Measurements from ENCODE around the gene ROBO1. TPM values are rescaled to one million over a fixed set of nuclear protein-coding genes. Genes with fewer than 3 reads are reported as not detected.

The ROBO1 gene
- total RNA-seq, 2 experiments from 2014 or later = 8.6 to 9.0 TPM

DNA sequence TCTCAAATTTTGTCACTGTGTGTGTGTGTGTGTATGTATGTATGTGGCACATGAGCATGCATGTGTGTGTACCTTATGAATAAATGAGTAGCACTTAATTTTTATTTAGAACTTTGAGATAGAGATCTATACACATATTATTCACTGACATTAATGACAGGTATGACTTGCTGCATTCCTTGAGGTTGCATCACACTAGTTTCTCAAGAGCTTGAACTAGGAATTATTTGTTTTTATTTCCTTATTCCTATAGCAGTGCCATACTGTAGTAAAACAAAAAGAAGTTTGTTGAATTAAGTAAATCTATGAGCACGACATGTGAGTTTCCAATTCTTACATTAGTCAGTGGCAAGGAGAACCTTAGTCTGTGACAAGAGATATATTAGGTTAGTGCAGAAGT is 943.9 kb downstream of the ROBO1 start:
- no peak for DNase-seq
- POLR2A ChIA-PET = no interaction called here
- H3K27ac Mint-ChIP-seq = no peak overlapping the region
- no peak overlapping the region for H3K4me3 Mint-ChIP-seq
- intact Hi-C loops (cut with micrococcal nuclease) = no loop called here
- TF ChIP-seq, protein P1, sequence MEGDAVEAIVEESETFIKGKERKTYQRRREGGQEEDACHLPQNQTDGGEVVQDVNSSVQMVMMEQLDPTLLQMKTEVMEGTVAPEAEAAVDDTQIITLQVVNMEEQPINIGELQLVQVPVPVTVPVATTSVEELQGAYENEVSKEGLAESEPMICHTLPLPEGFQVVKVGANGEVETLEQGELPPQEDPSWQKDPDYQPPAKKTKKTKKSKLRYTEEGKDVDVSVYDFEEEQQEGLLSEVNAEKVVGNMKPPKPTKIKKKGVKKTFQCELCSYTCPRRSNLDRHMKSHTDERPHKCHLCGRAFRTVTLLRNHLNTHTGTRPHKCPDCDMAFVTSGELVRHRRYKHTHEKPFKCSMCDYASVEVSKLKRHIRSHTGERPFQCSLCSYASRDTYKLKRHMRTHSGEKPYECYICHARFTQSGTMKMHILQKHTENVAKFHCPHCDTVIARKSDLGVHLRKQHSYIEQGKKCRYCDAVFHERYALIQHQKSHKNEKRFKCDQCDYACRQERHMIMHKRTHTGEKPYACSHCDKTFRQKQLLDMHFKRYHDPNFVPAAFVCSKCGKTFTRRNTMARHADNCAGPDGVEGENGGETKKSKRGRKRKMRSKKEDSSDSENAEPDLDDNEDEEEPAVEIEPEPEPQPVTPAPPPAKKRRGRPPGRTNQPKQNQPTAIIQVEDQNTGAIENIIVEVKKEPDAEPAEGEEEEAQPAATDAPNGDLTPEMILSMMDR (IDR thresholded peaks at IDR 0.05) = no peak
- H3K27me3 Mint-ChIP-seq = no peaks in the 10 kb centered on the region
- CTCF ChIA-PET = no interaction called here
- H3K4me1 Mint-ChIP-seq (ENCODE audit: low read depth) = no peaks in the 10 kb centered on the region
- H3K9me3 Mint-ChIP-seq = peaks cover 3% of the 10 kb centered on the region
- ATAC-seq = no peak
- H3K36me3 Mint-ChIP-seq (ENCODE audit: low read depth) = no peaks in the 10 kb centered on the region

DNA sequence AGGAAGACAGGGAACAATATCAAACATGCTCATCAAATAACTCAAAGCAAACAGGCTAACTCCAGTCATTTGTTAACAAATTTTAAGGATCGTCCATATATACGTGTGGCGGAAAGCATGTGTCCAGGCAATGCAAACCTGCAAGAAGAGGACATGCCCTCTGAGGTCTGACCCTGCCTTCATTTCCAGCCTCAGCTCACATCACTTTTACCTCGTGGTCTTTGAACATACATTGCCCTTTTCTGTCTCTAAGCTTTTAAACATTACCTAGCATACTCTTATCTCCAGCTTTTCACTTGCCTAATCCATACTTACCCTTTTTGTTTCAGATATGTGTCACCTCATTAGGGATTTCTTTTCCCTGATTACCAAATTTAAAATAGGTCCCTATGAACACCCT is 944.4 kb downstream of the ROBO1 start:
- CTCF ChIA-PET = no interaction called here
- DNase-seq (no peak), ATAC-seq (no peak)
- intact Hi-C loops (cut with micrococcal nuclease) = no loop called here
- TF ChIP-seq, protein P1 (IDR thresholded peaks at IDR 0.05) = no peak
- H3K4me3 Mint-ChIP-seq = no peak overlapping the region
- no peaks in the 10 kb centered on the region for H3K4me1 Mint-ChIP-seq (ENCODE audit: low read depth)
- H3K9me3 Mint-ChIP-seq = peaks cover 3% of the 10 kb centered on the region
- H3K27ac Mint-ChIP-seq = no peak overlapping the region
- no peaks in the 10 kb centered on the region for H3K27me3 Mint-ChIP-seq
- H3K36me3 Mint-ChIP-seq (ENCODE audit: low read depth) = no peaks in the 10 kb centered on the region
- POLR2A ChIA-PET = no interaction called here

DNA sequence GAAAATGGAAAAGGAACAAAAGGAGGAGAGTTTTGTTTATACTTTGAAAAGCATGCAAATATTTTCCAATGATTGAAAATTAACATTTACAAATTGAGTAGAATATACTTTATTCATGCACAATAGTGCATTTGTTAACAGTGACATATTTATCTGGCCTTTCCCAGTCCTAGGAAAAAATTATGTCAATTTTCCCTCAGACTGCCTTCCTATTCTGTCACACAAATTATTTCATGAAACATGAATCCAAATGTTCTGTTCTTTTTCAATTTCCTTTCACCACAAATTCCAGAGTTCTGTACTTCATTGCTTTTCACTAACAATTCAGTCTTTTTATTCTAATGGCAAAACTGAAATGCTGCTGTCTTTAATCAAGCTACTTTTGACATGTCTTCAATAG is 945.1 kb downstream of the ROBO1 start:
- TF ChIP-seq, protein P1 (IDR thresholded peaks at IDR 0.05) = no peak
- intact Hi-C loops (cut with micrococcal nuclease) = no loop called here
- H3K4me1 Mint-ChIP-seq (ENCODE audit: low read depth) = no peaks in the 10 kb centered on the region
- ATAC-seq (no peak), DNase-seq (no peak)
- H3K9me3 Mint-ChIP-seq = peaks cover 3% of the 10 kb centered on the region
- no peaks in the 10 kb centered on the region for H3K36me3 Mint-ChIP-seq (ENCODE audit: low read depth)
- H3K27me3 Mint-ChIP-seq = no peaks in the 10 kb centered on the region
- POLR2A ChIA-PET = no interaction called here
- H3K27ac Mint-ChIP-seq = no peak overlapping the region
- CTCF ChIA-PET = no interaction called here
- H3K4me3 Mint-ChIP-seq = no peak overlapping the region

DNA sequence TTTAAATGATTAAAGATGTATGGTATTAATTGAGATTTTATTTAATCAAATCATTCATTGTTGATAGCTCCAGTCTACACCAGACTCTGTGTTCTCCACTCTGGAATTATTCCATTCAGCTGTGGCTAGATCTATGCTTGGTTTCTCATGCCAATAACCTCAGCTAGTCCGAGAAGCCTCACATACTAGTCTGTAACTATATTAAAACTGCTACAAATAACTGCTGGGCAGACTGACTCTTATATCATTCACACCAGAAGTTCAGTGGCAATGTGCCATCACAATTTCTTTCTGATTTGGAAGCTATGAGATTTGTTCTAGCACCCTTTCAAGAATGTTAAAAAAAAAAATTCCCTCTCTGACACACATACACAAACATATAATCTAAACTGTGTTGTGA is 947.3 kb downstream of the ROBO1 start:
- H3K27ac Mint-ChIP-seq = no peak overlapping the region
- intact Hi-C loops (cut with micrococcal nuclease) = no loop called here
- no peaks in the 10 kb centered on the region for H3K27me3 Mint-ChIP-seq
- CTCF ChIA-PET = no interaction called here
- H3K4me1 Mint-ChIP-seq (ENCODE audit: low read depth) = no peaks in the 10 kb centered on the region
- POLR2A ChIA-PET = no interaction called here
- DNase-seq (no peak), ATAC-seq (no peak)
- TF ChIP-seq, protein P1 (IDR thresholded peaks at IDR 0.05) = no peak
- H3K36me3 Mint-ChIP-seq (ENCODE audit: low read depth) = no peaks in the 10 kb centered on the region
- H3K9me3 Mint-ChIP-seq = no peaks in the 10 kb centered on the region
- H3K4me3 Mint-ChIP-seq = no peak overlapping the region

DNA sequence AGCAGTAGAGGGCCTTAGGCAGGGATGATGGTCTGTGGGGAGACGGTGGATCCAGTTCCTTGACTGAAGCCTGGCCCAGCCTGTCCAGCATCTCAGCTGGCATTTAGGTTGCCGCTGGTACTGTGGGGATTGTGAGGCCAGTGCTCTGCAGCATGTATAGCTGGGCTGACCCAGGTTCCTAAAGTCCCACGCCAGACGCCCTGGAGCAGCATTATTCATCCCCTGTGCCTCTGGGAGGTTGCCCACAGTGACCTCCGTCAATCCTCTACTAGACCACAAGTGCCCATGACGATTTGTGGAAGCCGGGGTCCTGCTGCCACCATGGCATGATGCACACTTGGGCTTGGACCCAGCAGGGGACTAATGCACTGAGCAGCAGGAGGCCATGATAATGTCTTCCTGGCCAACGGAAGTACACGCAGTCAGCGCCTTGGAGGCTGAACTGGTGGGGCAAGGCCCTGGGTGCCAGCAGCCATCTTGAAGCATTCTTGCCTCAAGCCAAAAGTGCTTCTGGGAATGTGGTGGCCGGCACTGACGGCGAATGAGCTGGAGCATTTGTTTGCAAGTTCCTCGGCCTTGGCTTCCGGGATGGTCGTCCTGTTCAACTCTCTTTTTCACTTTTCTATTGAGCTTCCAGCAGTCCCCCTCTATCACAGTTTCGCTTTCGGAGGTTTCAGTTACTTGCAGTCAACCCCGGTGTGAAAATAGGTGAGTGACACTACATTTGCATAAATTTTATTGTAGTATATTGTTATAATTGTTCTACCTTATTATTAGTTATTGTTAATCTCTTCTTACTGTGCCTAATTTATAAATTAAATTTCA is 949.4 kb downstream of the ROBO1 start:
- Mint-ChIP-seq H3K4me1 (ENCODE audit: low read depth) (no peaks in the 10 kb centered on the region), H3K27me3 (no peaks in the 10 kb centered on the region)

More for the DNA sequence above, 949.4 kb downstream of the ROBO1 start:
- DNase-seq = no peak
- no peak overlapping the region for H3K4me3 Mint-ChIP-seq
- ATAC-seq = no peak
- no peaks in the 10 kb centered on the region for H3K9me3 Mint-ChIP-seq
- H3K36me3 Mint-ChIP-seq (ENCODE audit: low read depth) = no peaks in the 10 kb centered on the region
- TF ChIP-seq, protein P1 (IDR thresholded peaks at IDR 0.05) = no peak
- intact Hi-C loops (cut with micrococcal nuclease) = no loop called here
- ChIA-PET POLR2A (no interaction called here), CTCF (no interaction called here)
- no peak overlapping the region for H3K27ac Mint-ChIP-seq

Data from activated CD8-positive, alpha-beta T cell treated with anti-CD3 and anti-CD28 coated beads for 36 hours (primary cell).